MM.1S (cell line): ENCODE results near the gene PDE11A.
"Not testable (repeated sequence)": the region's sequence is repeated elsewhere in the genome, so short reads cannot be mapped to it uniquely, and the experiment has no call there.

Source experiments
- DNase-seq: peaks from one replicate; pipeline ENCODE4 v3.0.0-alpha.2; 2015
- H2AFZ ChIP-seq: fragments of 300-600 bp; sonication (generic); 2 replicates; pipeline ENCODE4 v1.6.0; 2016; ENCODE audit warnings: antibody characterized with exemption, low read length
- H3F3A ChIP-seq: fragments of 300-600 bp; sonication (generic); 2 replicates; pipeline ENCODE4 v1.6.1; 2016; ENCODE audit warnings: mild to moderate bottlenecking, antibody characterized with exemption, low read length, moderate library complexity, mixed read lengths; ENCODE audit not compliant: insufficient read depth
- H3K27ac ChIP-seq: fragments of 300-600 bp; sonication (generic); 2 replicates; pipeline ENCODE4 v1.5.1; 2016; ENCODE audit warnings: mild to moderate bottlenecking, low read length
- H3K27me3 ChIP-seq: fragments of 300-600 bp; sonication (generic); replicated peaks from 2 replicates; pipeline ENCODE4 v1.6.0; 2016; ENCODE audit warnings: low read length; ENCODE audit not compliant: insufficient read depth
- H3K36me3 ChIP-seq: fragments of 300-600 bp; sonication (generic); replicated peaks from 2 replicates; pipeline ENCODE4 v1.6.1; 2016; ENCODE audit warnings: mild to moderate bottlenecking, low read length, mixed read lengths; ENCODE audit not compliant: insufficient read depth
- H3K4me1 ChIP-seq: fragments of 300-600 bp; sonication (generic); 2 replicates; pipeline ENCODE4 v1.6.1; 2016; ENCODE audit warnings: low read length, mixed read lengths
- H3K4me2 ChIP-seq: fragments of 300-600 bp; sonication (generic); 2 replicates; pipeline ENCODE4 v1.6.0; 2016; ENCODE audit warnings: low read depth, low read length
- H3K4me3 ChIP-seq: fragments of 300-600 bp; sonication (generic); 2 replicates; pipeline ENCODE4 v1.5.1; 2016; ENCODE audit warnings: low read length, mixed read lengths
- H3K79me2 ChIP-seq: fragments of 300-600 bp; sonication (generic); 2 replicates; pipeline ENCODE4 v1.6.1; 2016; ENCODE audit warnings: mixed run types, low read length, mixed read lengths
- H3K9ac ChIP-seq: fragments of 300-600 bp; sonication (generic); 2 replicates; pipeline ENCODE4 v1.6.1; 2016; ENCODE audit warnings: low read length, mixed read lengths
- H3K9me2 ChIP-seq: fragments of 300-600 bp; sonication (generic); replicated peaks from 2 replicates; pipeline ENCODE4 v1.6.1; 2016; ENCODE audit warnings: mild to moderate bottlenecking, low read length, mixed read lengths; ENCODE audit not compliant: insufficient read depth
- H3K9me3 ChIP-seq: fragments of 300-600 bp; sonication (generic); replicated peaks from 2 replicates; pipeline ENCODE4 v1.6.1; 2016; ENCODE audit warnings: mild to moderate bottlenecking, low read length, mixed read lengths; ENCODE audit not compliant: insufficient read depth
- H4K20me1 ChIP-seq: fragments of 300-600 bp; sonication (generic); 2 replicates; pipeline ENCODE4 v1.6.1; 2016; ENCODE audit warnings: mild to moderate bottlenecking, low read length, moderate library complexity, mixed read lengths; ENCODE audit not compliant: insufficient read depth
- EZH2 ChIP-seq: fragments of 300-600 bp; sonication (generic); optimal IDR thresholded peaks from 2 replicates; pipeline ENCODE3; 2017; ENCODE audit warnings: low read depth, mild to moderate bottlenecking, antibody characterized with exemption, low read length, mixed read lengths
- EZH2phosphoT487 ChIP-seq: fragments of 300-600 bp; sonication (generic); IDR thresholded peaks from 2 replicates; pipeline ENCODE4 v1.6.1; 2018; ENCODE audit warnings: antibody characterized with exemption, low read length
- TF ChIP-seq, protein P1 (sequence below): fragments of 300-600 bp; sonication (generic); IDR thresholded peaks from 2 replicates; pipeline ENCODE4 v1.5.1; 2016; ENCODE audit warnings: antibody characterized with exemption, low read length, mixed read lengths

PDE11A gene

DNA sequence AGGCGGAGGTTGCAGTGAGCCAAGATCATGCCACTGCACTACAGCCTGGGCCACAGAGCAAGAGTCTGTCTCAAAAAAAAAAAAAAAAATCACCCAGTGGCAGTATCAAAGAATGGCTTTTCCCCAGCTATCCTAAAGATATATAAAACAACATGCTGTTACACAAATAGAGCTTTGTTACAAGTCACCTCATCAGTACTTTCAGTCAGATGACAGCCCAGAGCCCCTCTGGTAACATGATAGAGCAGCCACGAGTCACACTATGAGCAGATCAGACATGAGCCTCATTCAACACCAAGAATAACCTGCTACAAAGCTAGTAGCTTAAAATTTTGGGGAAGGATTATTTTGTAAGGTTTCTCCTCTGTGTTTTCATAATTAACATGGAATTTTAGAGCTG is 25.2 kb downstream of the PDE11A start:
- Histone ChIP-seq H3K27ac (no peak overlapping the region), H3K4me2 (no peak overlapping the region), H3K4me3 (no peak overlapping the region), H3K9ac (no peak overlapping the region), H3K4me1 (no peaks in the 10 kb centered on the region), H3K79me2 (no peaks in the 10 kb centered on the region), H3K27me3 (no peaks in the 10 kb centered on the region), H4K20me1 (no peaks in the 10 kb centered on the region), H3K9me3 (no peaks in the 10 kb centered on the region), H3F3A (no peaks in the 10 kb centered on the region), H3K36me3 (no peaks in the 10 kb centered on the region), H2AFZ (no peak overlapping the region), H3K9me2 (no peaks in the 10 kb centered on the region)
- TF ChIP-seq, protein P1, sequence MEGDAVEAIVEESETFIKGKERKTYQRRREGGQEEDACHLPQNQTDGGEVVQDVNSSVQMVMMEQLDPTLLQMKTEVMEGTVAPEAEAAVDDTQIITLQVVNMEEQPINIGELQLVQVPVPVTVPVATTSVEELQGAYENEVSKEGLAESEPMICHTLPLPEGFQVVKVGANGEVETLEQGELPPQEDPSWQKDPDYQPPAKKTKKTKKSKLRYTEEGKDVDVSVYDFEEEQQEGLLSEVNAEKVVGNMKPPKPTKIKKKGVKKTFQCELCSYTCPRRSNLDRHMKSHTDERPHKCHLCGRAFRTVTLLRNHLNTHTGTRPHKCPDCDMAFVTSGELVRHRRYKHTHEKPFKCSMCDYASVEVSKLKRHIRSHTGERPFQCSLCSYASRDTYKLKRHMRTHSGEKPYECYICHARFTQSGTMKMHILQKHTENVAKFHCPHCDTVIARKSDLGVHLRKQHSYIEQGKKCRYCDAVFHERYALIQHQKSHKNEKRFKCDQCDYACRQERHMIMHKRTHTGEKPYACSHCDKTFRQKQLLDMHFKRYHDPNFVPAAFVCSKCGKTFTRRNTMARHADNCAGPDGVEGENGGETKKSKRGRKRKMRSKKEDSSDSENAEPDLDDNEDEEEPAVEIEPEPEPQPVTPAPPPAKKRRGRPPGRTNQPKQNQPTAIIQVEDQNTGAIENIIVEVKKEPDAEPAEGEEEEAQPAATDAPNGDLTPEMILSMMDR = no peak
- TF ChIP-seq EZH2 (no peak), EZH2phosphoT487 (no peak)
- DNase-seq = no peak

GRCh38 chr2:178044836-178045235 is 27.7 kb downstream of the PDE11A start:
- no peaks in the 10 kb centered on the region for H3F3A ChIP-seq

DNA sequence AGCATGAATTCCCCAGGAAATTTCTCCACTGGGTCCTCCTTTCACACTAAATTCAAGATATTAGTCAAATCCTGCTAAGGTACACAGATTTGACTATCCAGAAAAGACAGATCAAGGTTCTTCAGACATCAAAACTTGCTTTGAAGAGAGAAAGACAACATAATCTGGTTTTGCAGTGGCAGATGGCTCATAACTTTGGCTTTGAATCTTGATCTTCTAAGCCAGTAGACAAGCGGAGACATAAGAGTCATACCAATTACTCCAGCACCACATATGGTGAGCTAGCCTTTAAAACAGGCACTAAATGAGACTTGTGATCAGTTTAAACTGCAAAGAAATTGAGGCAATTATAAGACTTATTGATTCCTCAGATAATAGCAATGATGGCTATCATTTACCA is 29.3 kb downstream of the PDE11A start:
- no peaks in the 10 kb centered on the region for H3K36me3 ChIP-seq
- no peak overlapping the region for H3K4me3 ChIP-seq
- H3K4me2 ChIP-seq = no peak overlapping the region
- DNase-seq = no peak
- no peaks in the 10 kb centered on the region for H3K9me2 ChIP-seq
- no peaks in the 10 kb centered on the region for H4K20me1 ChIP-seq
- H3K27me3 ChIP-seq = no peaks in the 10 kb centered on the region
- no peaks in the 10 kb centered on the region for H3F3A ChIP-seq
- H3K79me2 ChIP-seq = no peaks in the 10 kb centered on the region
- TF ChIP-seq, protein P1 = no peak
- TF ChIP-seq EZH2phosphoT487 = no peak
- no peak for TF ChIP-seq EZH2
- no peak overlapping the region for H3K9ac ChIP-seq
- no peaks in the 10 kb centered on the region for H3K4me1 ChIP-seq
- no peaks in the 10 kb centered on the region for H3K9me3 ChIP-seq
- H2AFZ ChIP-seq = no peak overlapping the region
- H3K27ac ChIP-seq = no peak overlapping the region

More at GRCh38 chr2:178044836-178045235, 27.7 kb downstream of the PDE11A start:
- no peak overlapping the region for H3K9ac ChIP-seq
- H3K79me2 ChIP-seq = no peaks in the 10 kb centered on the region
- TF ChIP-seq EZH2 (no peak), EZH2phosphoT487 (no peak)
- TF ChIP-seq, protein P1 = no peak
- no peak overlapping the region for H2AFZ ChIP-seq
- H3K9me3 ChIP-seq = no peaks in the 10 kb centered on the region
- no peaks in the 10 kb centered on the region for H3K9me2 ChIP-seq
- no peak overlapping the region for H3K4me2 ChIP-seq
- H3K27me3 ChIP-seq = no peaks in the 10 kb centered on the region
- no peak overlapping the region for H3K27ac ChIP-seq
- no peak for DNase-seq
- H3K4me3 ChIP-seq = no peak overlapping the region
- H4K20me1 ChIP-seq = no peaks in the 10 kb centered on the region
- no peaks in the 10 kb centered on the region for H3K4me1 ChIP-seq
- no peaks in the 10 kb centered on the region for H3K36me3 ChIP-seq

- H4K20me1 ChIP-seq, H3K79me2 ChIP-seq: not testable (repeated sequence)
Observed at GRCh38 chr2:178033583-178033982, 39.0 kb downstream of the PDE11A start.

More at GRCh38 chr2:178033583-178033982, 39.0 kb downstream of the PDE11A start:
- H3K36me3 ChIP-seq, H2AFZ ChIP-seq, H3K4me2 ChIP-seq, H3K27me3 ChIP-seq, H3K9me3 ChIP-seq, H3K9ac ChIP-seq, H3K9me2 ChIP-seq, H3F3A ChIP-seq, DNase-seq, H3K27ac ChIP-seq, H3K4me1 ChIP-seq, H3K4me3 ChIP-seq: not testable (repeated sequence)
